GM18517 (cell line): Measurements from ENCODE around the gene AHRR.

ENCODE experiments used
- ATAC-seq: cut with Tn5 transposase; IDR thresholded peaks from one replicate; pipeline ENCODE4 v1.9.1; 2021; ENCODE audit warnings: mild to moderate bottlenecking, moderate library complexity; ENCODE audit not compliant: unreplicated experiment

The AHRR gene

DNA sequence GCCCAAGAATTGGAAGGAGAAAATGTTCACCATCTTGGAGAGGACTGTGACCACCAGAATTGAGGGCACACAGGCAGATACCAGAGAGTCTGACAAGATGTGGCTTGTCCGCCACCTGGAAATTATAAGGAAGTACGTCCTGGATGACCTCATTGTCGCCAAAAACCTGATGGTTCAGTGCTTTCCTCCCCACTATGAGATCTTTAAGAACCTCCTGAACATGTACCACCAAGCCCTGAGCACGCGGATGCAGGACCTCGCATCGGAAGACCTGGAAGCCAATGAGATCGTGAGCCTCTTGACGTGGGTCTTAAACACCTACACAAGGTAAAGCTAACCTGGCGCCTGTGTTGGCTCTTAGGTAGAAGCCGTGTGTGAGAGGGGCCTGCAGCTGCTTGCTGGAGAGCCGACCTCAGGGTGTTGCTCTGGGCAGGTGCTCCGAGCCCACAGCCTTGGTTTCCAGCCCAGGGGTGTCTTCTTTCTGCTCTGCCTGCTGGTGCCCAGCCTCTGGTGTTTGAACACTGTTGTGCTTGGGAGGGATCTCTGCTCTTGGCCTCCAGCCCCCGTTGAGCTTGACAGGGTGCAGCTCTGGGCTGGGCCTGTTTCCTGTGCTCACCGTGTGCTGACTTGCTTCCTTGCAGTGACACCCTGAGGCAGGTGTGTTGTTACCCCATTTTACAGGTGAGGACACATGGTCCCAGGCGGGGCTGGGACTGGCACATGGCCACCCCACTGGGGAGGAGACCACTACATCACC is 132.4 kb downstream of the AHRR start:
- ATAC-seq = no peak

DNA sequence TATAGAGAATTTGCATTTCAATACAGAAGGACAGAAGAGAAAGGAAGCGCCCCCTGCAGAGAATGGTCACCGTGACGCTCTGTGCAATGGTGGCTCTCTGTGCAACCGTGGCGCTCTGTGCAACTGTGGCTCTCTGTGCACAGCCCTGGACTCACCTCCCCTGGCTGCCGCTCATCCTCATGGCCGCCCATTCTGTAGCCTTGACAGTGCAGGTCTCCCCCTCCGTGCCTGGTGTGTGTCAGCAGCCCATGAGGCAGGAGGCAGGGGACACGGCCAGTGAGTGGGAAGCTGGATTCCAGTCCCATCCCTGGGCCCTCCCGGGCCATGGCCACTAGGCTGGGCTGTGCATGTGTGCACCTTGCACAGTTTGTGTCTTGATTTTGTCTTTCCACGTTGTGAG is 133.4 kb downstream of the AHRR start:
- no peak for ATAC-seq

DNA sequence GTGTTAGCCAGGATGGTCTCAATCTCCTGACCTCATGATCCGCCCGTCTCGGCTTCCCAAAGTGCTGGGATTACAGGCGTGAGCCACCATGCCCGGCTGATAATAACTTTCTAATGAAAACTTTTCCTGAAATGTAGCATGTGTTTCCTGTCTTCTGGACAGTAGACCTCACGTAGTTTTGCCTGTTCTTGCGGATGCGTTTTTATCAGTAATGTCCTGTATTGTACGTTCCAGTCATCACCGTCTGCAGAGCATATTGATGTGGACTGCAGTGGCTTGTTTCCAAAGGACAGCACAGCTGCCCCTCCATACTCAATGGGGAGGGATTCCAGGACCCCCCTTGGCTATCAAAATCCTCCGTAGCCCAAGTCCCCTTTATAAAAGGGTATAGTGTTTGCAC is 134.3 kb downstream of the AHRR start:
- no peak for ATAC-seq

DNA sequence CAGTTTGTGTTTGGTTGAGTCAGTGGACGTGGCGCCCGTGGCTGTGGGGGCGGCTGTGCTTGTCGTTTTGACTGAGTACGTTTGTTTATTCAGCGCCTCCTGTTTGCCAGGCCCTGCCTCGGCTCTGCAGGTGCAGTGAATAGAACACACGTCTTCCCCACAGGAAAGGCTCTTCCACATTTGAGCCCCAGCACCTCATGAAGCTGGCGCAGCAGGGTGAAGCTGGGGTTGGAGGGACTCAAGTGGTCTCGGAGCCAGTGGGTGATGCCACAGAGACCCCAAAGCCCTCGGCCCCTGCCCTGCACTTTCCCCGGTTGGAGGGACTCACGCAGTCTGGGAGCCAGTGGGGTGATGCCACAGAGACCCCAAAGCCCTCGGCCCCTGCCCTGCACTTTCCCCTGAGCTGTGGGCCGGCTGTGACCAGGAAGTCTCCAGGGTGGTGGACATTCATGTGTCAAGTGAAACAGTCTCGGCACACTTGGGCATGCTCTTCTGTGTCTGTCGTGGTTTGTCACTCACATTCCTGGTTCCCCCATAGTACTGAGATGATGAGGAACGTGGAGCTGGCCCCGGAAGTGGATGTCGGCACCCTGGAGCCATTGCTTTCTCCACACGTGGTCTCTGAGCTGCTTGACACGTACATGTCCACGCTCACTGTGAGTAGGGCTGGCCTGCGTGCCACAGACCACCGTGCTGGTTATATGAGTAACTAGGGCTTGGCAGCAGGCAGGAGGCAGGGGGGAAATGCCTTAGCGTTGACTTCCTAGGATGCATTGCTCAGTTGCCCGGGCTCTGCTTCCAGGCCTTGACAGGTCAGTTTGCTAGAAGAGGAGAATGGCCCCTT is 135.1 kb downstream of the AHRR start:
- ATAC-seq = no peak

DNA sequence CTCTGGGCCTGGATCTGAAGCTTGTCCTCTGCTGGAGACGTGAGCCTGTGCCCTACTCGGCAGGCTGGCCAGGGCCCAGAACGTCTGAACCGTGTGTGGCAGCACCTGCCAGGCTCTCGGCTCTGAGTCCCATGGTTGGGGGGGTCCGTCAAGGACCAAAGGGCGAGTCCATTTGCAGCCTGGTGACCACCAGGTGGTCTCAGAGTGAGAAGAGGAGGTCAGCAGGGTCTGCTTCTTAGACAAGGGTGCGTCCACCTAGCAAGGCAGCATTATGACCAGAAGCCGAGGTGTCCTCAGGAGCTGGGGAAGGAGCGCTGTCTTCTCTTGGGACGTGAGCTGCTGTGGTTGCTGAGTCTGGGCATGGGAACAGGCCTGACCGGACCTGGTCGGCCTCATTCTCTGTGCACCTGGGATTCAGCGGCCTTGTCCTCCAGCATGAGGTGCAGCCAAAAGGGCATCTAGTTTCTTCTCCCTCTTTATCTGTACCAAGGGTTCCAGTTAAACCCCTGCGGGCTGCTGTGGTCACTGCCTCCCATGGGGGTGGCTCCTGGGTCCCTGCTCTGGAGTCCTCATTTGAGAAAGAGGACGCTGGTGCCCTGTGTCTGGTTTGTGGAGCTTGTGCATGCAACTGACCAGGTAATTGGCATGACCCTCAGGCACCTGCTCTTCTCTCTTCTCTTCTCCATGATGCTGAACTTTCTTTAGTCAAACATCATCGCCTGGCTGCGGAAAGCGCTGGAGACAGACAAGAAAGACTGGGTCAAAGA is 135.9 kb downstream of the AHRR start:
- ATAC-seq = no peak

DNA sequence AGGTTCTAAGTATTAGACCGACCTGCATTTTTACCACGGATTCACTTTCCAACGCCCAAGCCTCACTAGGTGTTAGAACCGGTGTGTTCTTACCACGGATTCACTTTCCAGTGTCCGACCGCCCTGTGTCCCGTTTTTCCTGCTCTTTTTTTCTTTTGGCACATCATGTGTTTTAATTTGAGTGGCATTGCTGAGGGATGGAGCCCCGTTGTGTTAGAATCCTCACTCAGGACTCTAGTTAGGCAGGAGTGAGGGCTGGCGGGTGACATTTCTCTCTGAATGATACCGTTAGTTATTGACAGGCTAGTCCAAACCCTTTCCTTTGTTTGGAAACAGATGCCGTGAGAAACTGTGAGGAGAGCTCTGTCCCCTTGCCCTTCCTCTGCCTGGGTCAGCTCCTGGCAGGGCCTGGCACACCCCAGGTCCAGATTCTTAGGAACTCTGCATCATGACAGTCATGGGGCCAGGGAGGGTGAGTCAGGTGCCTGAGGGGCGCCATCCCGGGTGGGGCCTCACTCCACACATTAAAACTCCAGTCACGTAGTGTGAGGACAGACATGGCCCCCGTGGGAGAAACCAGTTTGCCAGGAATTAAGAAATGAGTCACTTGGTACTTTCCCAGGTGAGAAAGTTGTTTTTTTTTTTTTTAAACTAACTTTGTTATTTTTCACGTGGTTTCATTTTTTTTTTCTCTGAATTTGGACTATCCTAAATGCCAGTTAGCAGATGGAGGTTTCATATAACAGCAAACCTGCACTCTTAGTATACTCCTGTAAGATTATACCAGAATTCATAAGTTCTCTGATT is 137.2 kb downstream of the AHRR start:
- no peak for ATAC-seq

DNA sequence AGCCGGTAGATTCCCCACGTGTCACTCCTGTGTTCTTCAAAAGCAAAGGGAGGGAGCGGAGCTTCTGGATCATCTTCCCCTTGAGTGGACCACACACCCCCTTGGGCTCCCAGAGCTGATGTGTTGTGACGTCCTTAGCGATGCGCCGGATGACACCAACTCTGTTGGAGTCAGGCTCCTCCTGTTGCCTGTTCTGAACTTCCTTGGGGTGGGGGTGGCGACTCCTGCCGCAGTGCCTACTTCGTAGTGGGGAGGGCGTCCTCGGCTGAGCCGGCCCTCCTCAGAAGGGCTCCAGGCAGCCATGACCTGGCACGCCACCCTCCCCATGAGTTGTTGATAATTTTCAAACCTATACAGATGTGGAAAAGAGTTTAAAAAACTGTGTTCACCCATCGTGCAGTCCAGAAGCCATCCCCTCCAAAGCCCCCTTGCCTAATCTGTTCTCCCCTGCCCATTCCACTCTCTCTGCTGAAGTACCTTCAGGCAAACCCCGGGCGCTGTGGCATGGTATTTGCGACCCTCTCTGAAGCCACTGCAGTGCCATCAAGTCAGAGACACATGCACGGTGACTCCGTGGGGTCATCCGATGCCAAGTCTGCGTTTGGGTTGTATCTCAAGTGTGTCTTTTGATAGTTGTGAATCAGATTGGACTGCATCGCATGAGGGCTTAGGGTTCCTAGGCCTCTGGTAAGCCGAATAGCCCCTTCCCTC is 138.2 kb downstream of the AHRR start:
- ATAC-seq = no peak

DNA sequence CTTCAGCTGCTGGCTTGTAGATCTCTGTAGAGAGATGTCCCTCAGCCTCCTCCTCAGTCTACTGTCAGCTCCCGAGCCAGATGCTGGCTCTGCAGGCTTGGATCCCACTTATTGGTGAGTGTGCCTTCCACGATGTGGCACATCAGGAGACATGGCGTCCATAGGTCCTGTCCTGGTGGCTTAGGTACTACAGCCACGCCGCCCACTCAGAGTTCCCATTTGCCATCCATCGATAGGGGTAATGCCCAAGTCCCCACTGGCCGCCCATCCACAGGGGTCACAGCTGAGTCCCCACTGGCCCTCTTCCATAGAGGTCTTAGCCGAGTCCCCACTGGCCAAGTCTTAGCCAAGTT is 138.7 kb downstream of the AHRR start:
- no peak for ATAC-seq

DNA sequence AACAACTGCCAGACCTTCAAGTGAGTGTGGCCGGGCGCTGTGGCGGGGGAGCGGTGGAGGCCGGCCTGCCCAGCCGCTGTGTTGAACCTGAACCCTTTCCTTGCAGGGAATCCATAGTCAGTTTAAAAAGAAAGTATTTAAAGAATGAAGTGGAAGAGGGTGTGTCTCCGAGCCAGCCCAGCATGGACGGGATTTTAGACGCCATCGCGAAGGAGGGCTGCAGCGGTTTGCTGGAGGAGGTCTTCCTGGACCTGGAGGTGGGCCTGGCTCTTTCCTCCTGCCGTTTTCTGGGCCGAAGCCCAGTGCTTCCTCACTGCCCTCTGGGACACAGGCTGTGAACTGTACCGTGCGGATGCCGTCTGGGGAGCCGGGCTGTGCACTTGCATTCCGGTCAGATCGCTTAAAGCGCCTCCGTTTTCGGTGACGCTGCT is 140.6 kb downstream of the AHRR start:
- no peak for ATAC-seq

DNA sequence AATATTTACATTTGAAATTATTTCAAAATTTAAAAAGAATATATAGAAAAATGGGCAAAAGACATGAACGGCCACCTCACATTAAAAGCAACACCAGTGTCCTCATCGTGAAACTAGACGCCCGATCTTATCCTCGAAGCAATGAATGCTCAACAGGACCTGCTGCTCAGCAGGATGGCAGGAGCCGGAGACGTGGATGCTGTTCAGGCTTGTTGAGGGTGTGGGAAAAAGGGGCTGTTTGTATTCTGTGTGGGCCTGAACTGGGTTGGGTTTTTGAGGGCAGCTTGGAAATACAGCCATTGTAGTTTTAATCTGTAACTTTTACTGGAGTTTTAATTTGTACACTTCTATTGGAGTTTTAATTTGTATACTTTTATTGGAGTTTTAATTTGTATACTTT is 141.8 kb downstream of the AHRR start:
- ATAC-seq = no peak

DNA sequence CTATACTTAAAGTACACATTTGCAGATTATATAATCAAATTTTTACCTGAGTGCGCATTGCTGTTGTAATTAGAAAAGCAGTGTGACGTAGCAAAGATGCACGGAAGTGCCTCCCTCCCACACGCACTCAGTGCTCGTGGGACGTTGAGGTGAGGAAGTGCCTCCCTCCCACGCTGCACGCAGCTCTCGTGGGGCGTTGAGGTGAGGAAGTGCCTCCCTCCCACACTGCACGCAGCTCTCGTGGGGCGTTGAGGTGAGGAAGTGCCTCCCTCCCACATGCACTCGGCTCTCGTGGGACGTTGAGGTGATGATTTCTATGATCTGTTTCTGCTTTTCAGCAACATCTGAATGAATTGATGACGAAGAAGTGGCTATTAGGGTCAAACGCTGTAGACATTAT is 142.4 kb downstream of the AHRR start:
- no peak for ATAC-seq

DNA sequence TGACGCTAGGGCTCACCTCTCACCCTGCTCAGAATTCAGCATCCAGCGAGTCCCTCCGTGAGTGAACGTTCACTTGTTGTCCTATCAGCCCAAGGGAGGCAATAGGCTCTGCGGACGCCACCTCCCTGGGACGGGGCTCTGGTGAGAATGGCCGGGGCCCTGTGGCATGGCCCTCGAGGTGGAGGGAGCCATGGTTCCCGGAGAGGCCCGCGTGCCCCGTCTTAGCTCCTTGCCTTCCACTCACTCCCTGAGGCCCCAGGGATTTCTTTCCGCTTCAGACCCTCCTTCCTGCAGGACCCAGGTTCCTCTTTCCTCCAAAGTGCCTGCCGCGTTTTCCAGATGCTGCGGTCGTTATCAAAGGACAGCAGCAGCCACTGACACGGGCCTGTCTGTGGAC is 142.9 kb downstream of the AHRR start:
- no peak for ATAC-seq

DNA sequence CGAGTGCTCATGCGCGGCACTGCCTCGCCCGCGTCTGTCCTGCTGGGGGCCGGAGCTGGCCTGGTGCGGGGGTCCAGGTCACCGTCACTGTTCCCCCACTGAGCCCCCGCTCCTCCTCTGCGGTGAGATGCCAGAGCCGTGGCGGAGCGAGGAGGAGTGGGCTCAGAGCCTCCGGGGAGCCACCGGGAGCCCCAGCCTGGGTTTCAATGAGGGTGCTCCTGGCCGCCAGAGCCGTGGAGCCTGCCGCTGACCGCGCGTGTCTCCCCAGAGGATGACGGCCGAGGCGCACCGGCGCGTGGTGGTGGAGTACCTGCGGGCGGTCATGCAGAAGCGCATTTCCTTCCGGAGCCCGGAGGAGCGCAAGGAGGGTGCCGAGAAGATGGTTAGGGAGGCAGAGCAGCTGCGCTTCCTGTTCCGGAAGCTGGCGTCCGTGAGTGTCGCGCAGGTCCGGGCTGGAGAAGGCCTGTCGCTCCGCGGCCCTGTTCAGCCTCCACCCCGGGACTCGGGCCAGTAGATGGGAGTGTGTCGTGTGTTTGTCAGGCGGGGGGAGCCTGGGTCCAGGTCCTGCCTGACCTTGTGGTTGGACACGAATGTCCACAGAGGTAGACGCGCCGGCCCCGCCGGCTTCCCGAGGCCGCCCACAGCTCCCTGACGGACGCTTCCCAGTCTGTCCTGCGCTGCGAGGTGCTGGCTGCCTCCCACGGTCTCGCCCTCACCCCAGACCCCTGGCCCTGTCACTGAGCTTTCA is 143.5 kb downstream of the AHRR start:
- no peak for ATAC-seq

DNA sequence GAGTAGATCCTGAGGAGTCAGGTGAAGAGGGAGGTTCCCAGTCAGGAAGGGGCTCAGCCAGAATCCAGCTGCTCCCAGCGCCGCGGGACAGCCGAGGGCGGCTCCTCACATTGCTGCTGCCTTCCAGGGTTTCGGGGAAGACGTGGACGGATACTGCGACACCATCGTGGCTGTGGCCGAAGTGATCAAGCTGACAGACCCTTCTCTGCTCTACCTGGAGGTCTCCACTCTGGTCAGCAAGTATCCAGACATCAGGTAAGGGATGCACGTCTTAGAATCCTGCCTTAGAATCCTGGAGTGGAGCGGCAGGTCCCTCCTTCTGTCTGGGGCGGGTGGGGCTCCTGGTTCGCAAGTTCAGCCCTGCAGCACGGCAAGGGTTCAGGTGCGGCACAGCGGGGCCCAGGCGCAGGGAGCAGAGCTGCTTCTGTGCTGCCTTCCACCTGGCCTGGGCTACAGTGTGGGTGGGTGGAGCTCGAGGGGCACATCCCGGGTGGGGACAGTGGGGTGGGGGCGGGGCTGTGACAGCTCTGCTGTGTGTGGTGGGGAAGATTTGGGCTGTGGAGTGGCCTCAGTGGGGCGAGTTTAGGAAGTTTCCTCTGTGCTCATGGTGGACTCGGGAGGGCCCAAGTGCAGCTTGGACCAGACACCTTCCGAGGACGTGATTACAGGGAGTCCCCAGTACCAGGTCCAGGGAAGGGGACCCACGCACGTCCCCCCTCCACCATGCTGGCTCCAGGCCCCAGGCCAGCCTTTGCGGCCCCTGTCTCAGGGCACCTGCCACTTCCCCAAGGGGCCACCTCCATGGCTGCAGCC is 144.3 kb downstream of the AHRR start:
- ATAC-seq = no peak

DNA sequence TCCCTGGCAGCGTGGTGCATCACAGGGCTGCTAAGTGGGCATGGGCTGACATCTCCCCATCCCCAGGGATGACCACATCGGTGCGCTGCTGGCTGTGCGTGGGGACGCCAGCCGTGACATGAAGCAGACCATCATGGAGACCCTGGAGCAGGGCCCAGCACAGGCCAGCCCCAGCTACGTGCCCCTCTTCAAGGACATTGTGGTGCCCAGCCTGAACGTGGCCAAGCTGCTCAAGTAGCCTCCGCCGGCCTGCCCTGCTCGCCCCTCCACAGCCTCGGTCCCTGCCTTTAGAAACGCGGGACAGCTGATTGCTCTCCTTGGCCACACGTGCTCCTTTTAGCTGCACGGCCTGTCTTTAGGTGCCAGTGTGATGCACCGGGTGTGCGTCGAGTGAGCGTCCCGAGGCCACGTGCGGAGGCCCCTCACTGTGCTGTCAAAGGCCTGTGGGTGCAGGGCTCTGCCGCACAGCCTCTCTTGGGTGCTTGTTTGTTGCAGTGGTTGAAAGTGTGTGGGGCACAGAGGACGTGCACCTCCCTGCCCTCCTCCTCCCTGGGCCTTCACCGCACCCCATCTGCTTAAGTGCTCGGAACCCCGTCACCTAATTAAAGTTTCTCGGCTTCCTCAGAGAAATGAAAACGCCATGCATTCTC is 145.3 kb downstream of the AHRR start:
- ATAC-seq = no peak

DNA sequence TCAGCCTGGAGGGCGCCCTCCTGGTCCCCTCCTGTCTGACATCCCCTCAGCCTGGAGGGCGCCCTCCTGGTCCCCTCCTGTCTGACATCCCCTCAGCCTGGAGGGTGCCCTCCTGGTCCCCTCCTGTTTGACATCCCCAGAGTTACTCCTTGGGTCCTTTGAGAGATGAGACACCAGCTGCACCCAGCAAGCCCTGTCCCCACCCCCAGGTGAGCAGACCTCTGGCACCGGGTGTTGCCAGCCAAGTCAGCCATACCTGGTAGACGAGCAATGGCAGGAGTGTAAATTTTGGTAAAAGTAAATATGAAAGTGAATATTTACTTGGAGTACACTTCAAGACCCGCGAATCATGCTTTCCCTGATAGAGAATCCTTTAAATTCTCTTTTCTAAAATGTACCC is 146.9 kb downstream of the AHRR start:
- no peak for ATAC-seq

DNA sequence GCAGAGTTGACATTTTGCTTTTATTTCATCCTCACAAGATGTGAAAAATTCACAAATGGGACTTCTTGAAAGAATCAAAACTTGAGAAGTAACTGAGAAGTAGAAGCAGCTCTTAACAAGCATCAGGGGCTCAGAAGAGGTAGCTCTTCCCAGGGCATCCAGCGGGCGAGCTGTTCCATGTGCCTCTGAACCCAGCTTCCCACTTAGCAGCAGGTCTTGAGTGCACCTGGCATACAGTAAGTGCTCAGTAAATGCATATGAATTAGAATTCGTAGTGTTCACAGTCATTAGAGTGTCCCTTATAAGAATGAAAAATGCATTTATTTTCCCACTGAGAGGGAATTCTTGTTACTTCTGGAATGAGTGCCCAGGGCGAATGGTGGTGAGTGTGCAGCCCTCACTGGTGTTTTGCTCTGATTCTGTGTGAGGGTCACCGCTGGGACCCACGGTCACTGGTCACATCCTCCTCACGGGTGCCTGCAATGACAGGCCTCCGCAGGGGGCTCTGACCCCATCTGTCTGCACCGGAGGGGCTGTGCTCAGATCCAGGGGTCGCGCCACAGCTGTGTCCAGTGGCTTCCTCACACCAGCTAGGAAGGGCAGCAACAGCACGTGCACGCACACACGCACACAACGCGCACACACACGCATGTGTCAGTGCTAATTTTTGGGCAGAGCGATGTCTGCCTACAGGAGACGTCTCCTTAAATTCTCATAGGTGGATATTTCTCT is 148.4 kb downstream of the AHRR start:
- ATAC-seq = no peak
